GM21737 (cell line): ENCODE data around the gene VANGL2.
A peak's percentile ranks its signal among the peaks of the same experiment; 100 is the strongest.
"Not testable (repeated sequence)": the region's sequence is repeated elsewhere in the genome, so short reads cannot be mapped to it uniquely, and the experiment has no call there.

Experiments used
- ATAC-seq: cut with Tn5 transposase; IDR thresholded peaks from one replicate; pipeline ENCODE4 v1.9.1; 2021; ENCODE audit warnings: mild to moderate bottlenecking, moderate library complexity; ENCODE audit not compliant: unreplicated experiment

Gene VANGL2

DNA sequence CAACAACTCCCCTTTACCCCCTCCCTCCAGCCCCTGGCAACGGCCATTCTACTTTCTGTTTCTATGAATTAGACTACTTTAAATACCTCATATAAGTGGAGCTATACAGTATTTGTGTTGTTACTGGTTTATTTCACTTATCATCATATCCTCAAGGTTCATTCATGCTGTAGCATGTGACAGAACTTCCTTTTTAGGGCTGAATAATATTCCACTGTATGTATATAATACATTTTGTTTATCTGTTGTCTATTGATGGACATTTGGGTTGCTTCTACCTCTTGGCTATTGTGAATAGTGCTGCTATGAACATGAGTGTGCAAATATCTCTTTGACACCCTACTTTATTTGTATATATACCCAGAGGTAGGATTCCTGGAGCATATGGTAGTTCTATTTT is 31.3 kb upstream of the VANGL2 start:
- ATAC-seq: no peak

DNA sequence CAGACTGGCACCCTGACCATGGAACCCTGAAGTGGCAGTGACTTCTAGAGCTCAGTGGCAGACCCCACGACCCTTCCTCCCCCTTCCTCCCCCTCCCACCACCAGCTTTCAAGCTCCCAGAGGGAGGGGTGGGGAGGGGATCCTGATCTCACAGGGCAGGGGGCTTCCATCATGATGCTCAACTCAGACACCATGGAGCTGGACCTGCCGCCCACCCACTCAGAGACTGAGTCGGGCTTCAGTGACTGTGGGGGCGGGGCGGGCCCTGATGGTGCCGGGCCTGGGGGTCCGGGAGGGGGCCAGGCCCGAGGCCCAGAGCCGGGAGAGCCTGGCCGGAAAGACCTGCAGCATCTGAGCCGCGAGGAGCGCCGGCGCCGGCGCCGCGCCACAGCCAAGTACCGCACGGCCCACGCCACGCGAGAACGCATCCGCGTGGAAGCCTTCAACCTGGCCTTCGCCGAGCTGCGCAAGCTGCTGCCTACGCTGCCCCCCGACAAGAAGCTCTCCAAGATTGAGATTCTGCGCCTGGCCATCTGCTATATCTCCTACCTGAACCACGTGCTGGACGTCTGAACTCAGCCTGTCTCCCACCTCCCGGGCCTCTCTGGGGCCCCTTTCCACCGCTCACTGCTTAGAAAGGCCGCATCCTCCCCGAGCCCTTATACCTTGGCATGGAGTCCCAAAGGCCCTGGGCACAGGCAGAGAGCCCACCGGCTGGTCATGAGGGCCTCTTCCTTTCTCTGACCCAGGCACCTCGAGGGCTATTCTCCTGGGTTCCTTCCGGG is 29.6 kb upstream of the VANGL2 start:
- ATAC-seq: no peak

DNA sequence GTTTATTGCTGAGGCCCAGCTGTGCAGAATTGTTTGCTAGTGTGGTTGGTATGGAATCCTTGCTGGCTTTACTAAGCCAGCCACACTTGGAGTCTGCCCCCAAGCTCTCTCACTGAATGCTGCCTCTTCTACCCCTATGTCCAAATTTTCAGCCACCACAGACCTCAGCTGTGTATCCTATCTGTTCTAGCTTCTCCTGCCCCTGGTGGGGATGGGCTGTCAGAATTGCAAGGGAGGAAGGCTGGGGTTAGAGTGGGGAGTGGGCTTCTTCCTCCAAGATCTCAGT is 29.1 kb upstream of the VANGL2 start:
- ATAC-seq: no peak

DNA sequence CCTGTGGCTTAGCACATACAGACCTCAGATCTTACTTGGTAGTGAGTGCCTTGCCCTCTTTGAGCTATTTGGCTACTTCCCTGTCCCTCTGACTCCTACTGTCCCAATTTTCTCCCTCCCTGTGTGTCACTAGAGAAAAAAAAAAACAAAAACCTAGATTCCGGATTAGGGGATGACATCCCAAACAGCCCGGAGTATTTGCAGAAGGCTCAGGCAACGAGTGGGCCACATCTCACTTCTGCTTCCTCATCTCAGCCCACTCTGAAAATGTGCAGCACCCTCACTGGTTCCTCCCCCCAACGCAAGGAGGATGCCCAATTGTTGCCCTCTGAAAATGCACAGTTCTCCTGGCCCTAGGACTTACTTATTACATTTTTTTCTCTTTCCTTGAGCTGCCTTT is 28.6 kb upstream of the VANGL2 start:
- no peak for ATAC-seq

DNA sequence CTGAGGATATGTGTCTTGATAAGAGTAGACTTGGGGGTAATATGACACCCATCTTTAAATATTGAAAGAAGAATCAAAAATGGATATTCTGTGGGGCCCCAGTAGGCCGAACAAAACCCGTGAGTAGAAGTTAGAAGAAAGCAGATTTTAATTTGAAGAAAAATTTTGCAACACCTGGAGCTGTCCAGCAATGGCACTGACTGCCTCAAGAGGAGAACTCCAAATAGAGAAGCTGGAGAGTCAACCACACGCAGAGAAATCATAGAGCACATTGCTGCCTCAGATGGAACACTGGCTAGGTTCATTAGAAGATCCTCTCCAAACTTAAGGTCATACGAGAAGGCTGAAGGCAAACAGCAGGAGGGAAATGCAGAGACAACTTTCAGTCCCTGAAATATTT is 26.7 kb upstream of the VANGL2 start:
- ATAC-seq: no peak

DNA sequence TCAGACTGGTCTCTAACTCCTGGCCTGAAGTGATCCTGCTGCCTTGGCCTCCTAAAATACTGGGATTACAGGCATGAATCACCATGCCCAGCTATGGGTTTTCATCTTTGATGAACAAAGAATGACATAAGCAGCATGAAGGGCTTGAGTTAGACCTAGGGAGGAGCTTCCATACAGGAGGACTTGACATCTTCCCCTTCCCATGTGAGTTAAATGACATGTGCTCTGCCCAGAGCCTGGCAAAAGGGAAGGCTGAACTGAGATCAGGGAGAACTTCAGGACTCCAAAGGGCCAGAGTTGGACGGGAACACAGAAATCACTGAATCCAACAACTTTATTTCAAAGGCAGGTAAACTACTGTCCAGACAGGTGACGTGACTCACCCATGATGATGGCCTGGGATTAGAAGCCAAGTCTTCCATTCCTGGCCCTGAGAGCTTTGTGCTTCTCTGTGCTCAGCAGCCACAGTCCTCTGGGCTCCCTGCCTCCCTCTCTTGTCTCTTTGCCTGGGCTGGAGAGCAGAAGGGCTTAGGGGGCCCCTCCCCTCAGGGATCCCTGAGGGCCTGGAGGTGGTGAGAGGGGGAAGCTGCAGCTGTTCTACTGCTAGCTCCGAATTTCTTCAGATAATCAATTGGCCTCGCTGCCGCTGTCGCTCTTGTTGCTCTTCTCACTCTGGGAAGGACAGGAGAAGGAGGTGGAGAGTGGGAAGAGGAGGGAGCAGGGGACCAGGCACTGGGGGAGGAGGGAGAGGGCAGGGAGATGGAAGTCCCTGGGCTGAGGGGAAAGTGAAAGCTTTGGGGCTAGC is 25.9 kb upstream of the VANGL2 start:
- ATAC-seq: no peak

DNA sequence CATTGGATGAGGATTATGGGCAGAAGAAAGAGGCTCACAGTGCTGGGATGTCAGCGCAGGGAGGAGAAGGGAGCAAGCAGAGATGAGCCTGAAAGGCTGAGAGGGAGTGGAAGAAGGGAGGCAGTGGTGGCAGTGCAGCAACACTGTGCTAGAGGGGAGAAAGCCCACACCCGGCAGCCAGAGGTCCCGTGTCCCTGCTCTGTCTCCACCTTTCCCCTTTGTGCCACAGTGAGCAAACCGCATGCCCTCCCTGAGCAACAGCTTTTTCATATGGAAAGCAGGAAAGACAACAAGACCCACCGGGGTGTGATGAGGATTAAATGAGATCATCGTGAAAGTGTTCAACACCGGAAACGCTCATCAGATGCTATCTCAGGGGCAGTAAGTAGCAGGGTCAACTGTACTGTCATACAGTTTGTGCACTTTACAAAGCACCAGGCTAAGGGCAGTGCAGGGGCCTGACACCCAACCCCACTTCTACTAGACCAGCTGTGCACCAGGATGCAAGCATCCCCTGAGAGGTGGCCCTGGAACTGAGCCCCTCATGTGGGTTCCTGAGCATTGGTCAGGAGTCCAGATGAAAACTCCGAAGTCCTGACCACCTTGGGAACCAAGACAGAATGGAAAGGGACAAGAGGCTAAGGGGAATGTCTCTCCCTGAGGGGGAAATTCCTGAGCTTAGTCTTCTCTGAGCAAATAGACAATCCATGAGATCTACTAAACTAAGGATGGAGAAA is 24.4 kb upstream of the VANGL2 start:
- no peak for ATAC-seq

DNA sequence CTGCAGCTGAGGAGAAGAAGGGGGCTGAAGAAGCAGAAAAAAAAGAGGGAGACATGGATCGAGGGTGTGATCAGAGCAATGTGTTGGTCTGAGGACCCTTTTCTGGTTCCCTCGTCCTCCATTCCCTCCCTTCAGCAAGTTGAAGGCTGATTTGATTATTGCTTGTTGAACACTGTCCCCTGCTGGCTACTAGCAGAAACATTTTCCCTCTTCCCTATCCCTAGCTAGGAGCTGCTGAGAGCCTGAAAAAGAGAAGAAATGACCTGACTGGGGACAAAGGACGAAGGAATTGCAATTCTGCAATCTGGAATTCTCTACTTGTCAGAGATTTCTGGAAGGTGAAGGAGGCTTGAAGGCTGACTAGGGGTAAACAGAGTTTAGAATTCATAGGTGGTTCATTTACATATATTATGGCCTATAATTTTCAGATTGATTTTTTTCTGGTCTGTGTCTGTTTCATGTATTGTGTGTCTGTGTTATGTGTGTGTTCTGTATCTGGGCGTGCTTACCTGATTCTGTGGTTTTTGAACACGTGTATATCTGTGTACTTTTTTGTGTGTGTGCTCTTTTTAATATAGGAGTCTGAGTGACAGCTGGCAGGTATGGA is 23.7 kb upstream of the VANGL2 start:
- peak; percentile 55 for ATAC-seq

DNA sequence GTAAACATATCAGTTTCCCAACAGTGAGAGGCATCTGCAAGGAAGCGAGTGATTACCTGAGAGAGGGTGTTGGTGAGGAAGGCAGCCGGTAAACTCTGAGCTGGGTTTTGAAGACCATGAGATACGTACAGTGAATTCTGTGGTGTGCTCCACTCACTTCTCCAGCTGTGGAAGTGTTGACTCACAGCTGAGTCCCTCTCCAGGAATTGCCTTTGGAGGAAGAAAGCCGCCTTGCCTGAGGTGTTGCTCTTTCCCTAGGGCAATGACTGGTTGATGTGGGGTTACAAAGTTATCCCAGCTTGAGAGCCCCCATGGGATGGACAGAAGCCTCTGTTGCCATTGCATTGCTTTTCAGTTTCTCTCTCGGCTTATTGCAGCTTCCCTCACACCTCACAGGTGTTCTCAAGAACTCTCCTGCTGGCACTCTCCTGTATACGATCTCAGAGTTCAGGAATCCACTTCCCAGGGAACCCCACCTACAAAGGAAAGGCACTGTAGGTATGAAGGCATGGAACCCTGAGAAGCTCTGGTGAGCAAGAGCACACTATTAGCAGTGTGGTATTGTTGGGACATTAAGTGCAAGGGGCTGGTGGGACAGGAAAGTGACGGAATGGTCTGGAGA is 22.7 kb upstream of the VANGL2 start:
- no peak for ATAC-seq

DNA sequence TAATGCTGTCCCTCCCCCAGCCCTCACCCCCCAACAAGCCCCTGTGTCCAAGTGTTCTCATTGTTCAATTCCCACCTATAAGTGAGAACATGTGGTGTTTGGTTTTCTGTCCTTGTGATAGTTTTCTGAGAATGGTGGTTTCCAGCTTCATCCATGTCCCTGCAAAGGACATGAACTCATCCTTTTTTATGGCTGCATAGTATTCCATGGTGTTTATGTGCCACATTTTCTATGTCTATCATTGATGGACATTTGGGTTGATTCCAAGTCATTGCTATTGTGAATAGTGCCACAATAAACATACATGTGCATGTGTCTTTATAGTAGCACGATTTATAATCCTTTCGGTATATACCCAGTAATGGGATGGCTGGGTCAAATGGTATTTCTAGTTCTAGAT is 15.6 kb upstream of the VANGL2 start:
- ATAC-seq: not testable (repeated sequence)

DNA sequence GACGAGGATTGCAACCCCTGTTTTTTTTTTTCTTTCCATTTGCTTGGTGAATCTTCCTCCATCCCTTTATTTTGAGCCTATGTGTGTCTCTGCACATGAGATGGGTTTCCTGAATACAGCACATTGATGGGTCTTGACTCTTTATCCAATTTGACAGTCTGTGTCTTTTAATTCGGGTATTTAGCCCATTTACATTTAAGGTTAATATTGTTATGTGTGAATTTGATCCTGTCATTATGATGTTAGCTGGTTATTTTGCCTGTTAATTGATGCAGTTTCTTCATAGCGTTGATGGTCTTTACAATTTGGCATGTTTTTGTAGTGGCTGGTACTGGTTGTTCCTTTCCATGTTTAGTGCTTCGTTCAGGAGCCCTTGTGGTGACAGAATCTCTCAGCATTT is 12.0 kb upstream of the VANGL2 start:
- ATAC-seq: not testable (repeated sequence)

DNA sequence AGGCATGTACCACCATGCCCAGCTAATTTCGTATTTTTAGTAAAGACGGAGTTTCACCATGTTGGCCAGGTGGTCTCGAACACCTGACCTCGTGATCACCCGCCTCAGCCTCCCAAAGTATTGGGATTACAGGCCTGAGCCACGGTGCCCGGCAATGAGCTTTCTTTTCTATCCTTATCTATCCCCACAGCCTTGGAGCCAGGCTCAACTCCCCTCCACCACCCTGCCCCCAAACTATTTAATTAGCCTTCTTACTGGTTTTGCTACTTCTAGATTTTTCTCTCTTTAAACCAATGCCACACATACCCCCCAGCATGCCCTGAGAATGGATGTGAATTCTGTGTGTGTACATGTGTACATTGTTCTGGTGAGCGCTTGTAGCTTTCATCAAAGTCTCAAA is 5.7 kb upstream of the VANGL2 start:
- ATAC-seq: no peak

DNA sequence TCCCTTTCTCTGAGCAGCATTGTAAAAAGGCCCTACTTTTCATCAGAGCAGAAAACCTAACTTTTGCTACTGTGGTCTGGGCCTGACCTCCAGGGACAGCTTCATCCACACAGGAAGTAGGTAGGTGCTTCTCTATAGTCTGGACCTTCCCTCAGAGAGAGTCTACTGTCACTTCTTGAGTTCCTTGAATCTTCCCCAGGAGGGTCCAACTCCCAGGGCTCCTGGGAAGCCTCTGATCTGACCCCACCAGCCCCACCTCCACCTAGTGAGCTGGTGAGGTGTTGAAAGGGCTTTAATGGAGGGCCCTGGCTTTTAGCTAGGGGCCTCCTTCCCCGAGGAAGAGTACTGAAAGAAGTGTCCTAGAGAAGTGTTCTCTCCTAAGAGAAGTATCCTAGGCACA is 2.7 kb upstream of the VANGL2 start:
- ATAC-seq: no peak

DNA sequence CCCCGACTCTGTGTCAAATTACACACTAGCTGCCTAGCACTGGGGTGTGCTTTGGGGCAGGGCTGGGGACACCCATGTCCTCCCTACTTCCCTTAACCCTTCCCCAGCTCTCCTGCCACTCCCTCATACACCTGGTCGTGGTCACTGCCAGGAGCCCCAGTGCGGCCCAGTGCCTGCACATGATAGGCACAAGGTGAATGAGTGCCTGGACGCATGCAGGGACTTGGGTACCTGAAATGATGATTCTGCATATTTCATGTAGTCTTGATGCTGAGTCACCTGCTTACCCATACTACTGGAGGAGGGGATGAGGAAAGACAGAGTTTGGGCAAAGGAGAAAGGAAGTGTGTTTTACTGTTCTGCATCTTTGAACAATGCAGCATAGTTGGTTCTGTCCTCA is 1.5 kb upstream of the VANGL2 start:
- ATAC-seq: no peak

DNA sequence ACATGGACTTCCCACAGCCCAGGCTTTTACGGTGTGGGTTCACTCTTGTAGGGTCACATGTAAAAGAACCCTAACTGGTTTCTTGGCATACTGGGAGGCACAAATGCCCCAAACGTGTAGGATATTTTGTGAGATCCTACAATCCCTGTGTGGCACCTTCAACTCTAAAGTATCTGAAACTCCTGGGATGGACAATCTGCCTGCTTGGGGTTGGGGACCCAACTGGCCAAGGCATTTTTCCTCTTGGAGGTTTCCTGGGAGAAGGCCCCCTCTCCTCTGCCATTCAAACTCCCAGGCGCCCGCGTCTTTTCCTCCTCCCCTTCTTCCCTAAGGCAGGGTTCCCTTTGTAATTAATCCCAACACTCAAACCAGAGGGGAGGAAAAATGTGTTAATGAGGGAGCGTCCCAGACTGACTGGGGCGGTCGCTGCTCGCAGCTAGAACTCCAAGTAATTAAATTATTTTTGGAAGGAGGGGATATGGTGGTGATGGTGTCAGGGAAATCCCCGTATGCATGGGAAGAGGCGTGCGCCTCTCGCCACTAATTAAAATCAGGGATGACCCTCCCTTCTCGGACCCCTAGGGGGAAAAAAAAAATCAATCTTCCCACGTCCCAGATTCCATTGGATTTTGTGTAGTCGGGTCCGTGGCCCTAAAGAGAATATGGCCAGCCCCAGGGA is 681 bp upstream of the VANGL2 start:
- no peak for ATAC-seq

DNA sequence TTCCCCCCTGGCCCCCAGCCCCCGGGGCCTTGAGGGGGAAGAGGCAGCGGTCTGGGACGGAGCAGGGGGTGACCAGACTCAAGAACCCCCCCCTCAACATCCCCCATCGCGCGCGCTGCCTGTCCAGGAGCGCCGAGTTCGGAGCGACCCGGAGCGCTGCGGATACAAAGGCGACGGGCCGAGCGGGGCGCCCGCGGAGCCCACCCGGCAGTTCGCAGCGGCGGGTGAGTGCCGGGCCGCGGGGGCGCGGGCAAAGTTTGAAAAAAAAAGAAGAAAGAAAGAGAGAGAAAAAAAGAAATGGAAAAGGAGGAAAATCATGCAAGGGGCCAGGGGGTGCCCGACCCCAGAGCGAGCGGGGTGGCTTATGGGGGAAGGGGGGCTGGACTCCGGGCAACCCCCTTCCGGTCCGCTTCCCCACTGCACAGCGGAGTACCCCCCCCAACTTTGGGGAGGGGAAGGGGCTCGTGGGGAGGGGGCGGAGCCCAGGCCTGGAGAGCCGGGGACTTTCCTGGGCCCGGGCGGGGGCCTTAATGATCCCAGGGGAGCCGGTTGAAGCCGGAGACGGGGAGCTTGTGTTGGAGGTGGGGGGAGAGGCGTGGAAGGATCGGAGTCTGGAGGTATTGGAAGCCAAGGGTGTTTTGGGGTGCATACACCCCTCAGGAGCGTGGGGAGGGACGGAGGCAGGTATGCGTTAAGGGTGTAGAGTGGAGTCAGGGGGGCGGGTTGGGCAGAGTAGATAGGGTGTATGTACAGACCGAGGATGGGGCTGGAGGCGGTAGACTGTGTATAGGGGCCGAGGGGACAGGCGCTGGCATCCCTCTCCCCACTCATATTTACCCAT is 502 bp downstream of the VANGL2 start:
- no peak for ATAC-seq

DNA sequence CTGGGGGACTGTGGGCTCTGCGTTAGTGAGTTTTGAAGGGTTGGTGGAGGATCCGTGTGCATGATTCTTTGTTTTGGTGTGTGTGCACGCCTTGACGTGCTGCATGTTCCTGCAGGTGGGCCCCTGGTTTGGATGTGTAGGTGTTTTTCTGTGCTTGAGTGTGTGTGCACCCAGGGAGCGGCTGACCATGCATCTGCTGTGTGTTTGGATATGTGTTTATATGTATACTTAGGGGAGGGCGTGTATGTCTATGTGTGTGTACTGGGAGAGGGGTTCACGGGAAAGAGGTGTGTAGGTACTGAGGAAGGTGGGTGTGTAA is 1.1 kb downstream of the VANGL2 start:
- no peak for ATAC-seq

DNA sequence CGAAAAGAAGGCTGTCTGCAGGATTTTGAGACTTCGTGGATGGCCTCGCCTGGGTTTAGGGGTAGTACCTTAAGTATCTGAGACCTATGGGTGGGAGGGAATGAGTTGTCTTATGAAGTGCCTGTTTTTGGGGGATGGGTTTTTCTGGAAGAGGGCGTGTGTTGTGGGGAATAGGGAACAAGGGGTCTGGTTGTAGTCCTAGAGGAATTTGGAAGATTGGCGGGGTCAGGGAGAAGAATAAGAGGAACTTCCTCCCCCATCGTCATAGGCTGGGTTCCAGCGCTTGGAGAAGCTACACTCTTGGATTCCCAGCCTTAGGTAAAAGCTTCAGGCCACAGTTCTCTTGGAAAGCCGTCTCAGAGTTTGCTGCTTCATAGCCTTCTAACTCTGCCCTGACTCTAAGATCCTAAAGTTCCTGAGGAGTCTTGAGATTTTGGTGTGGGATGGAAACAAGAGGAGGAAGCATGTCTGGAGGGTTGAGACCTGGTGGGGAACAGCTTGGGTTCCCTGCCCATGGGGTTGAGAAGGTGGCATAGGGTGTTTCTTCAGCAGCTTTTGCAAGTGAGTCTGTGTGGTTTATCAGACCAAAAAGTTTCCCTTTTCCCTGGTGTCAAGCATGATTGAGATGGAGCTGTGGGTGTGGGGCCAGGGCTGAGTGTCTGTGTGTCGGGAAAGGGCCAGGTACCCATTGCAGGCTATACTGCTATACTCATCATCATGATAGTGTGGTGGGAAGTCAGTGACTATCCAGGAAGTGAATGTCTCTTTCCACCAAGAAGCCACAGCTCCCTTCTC is 1.8 kb downstream of the VANGL2 start:
- no peak for ATAC-seq

DNA sequence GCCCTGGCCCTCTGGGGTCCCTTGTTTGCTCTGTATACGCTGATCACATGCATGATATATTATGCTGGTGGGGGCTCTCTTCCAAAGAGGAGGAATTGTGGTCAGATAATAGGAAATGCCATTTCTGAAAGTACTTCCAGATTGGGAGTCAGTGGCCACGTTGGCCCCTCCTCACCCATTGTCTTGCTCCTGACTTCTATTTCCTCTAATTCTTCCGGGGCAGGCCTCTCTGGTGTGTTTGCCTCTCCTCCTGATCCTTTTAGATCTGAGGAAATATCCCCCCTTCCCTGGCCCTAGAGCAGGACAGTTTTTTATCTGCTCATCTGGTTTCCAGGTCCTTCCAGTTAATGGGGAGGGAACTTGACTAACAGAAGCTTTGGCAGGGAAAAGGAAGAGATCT is 2.9 kb downstream of the VANGL2 start:
- ATAC-seq: no peak
